PFSK-1 (cell line): ENCODE measurements around the gene CHST3.

ENCODE experiments used
- FOXP2 ChIP-seq: optimal IDR thresholded peaks from 2 replicates; pipeline ENCODE3; 2011; ENCODE audit warnings: borderline replicate concordance, control low read depth, inconsistent platforms; ENCODE audit not compliant: insufficient read depth; ENCODE audit errors: extremely low read length, extremely low read depth
- POLR2AphosphoS5 ChIP-seq: IDR thresholded peaks from 2 replicates; pipeline ENCODE4 v1.6.1; 2012; ENCODE audit warnings: low read depth, mild to moderate bottlenecking, control low read depth, low read length, moderate library complexity
- REST ChIP-seq, 2 experiments: IDR thresholded peaks; 2 replicates each; pipeline versions ENCODE4 v1.6.1 to v1.8.0; 2011 to 2012; ENCODE audit warnings: low read depth in 2 of 2, low read length in 2 of 2, control low read depth in 1 of 2, inconsistent platforms in 1 of 2, mild to moderate bottlenecking in 1 of 2, moderate library complexity in 1 of 2; ENCODE audit not compliant: insufficient read depth in 1 of 2
- SIN3A ChIP-seq: IDR thresholded peaks from 2 replicates; pipeline ENCODE4 v1.6.1; 2012; ENCODE audit warnings: mild to moderate bottlenecking, low read length, moderate library complexity, borderline replicate concordance; ENCODE audit not compliant: insufficient read depth
- TAF1 ChIP-seq: IDR thresholded peaks from 2 replicates; pipeline ENCODE4 v1.6.1; 2012; ENCODE audit warnings: low read length, control low read depth, borderline replicate concordance; ENCODE audit not compliant: insufficient read depth

CHST3 gene

GRCh38 chr10:71990706-71991269 is 26.6 kb downstream of the CHST3 start:
- TF ChIP-seq REST (IDR thresholded peaks at IDR 0.05; ENCODE audit: insufficient read depth in 1 of 2, low read depth in 2 of 2, low read length in 2 of 2) (no peak), POLR2AphosphoS5 (no peak), SIN3A (no peak), FOXP2 (no peak), TAF1 (no peak)

GRCh38 chr10:71995449-71995848 is 31.3 kb downstream of the CHST3 start:
- no peak for TF ChIP-seq FOXP2
- no peak for TF ChIP-seq SIN3A

- TF ChIP-seq POLR2AphosphoS5 (no peak), TAF1 (no peak), FOXP2 (no peak), SIN3A (no peak), REST (IDR thresholded peaks at IDR 0.05; ENCODE audit: insufficient read depth in 1 of 2, low read depth in 2 of 2, low read length in 2 of 2) (no peak)
Measured at GRCh38 chr10:71995887-71996575, 31.8 kb downstream of the CHST3 start.

GRCh38 chr10:71996592-71997371 is 32.6 kb downstream of the CHST3 start:
- TF ChIP-seq TAF1: no peak
- TF ChIP-seq REST (IDR thresholded peaks at IDR 0.05; ENCODE audit: insufficient read depth in 1 of 2, low read depth in 2 of 2, low read length in 2 of 2): no peak
- TF ChIP-seq POLR2AphosphoS5: no peak
- TF ChIP-seq FOXP2: no peak
- no peak for TF ChIP-seq SIN3A

GRCh38 chr10:71998119-71998839 is 34.1 kb downstream of the CHST3 start:
- no peak for TF ChIP-seq FOXP2
- TF ChIP-seq POLR2AphosphoS5: no peak
- TF ChIP-seq REST (IDR thresholded peaks at IDR 0.05; ENCODE audit: insufficient read depth in 1 of 2, low read depth in 2 of 2, low read length in 2 of 2): no peak
- TF ChIP-seq TAF1: no peak
- no peak for TF ChIP-seq SIN3A
